ENCODE measurements around the gene TXNDC12.

DNA sequence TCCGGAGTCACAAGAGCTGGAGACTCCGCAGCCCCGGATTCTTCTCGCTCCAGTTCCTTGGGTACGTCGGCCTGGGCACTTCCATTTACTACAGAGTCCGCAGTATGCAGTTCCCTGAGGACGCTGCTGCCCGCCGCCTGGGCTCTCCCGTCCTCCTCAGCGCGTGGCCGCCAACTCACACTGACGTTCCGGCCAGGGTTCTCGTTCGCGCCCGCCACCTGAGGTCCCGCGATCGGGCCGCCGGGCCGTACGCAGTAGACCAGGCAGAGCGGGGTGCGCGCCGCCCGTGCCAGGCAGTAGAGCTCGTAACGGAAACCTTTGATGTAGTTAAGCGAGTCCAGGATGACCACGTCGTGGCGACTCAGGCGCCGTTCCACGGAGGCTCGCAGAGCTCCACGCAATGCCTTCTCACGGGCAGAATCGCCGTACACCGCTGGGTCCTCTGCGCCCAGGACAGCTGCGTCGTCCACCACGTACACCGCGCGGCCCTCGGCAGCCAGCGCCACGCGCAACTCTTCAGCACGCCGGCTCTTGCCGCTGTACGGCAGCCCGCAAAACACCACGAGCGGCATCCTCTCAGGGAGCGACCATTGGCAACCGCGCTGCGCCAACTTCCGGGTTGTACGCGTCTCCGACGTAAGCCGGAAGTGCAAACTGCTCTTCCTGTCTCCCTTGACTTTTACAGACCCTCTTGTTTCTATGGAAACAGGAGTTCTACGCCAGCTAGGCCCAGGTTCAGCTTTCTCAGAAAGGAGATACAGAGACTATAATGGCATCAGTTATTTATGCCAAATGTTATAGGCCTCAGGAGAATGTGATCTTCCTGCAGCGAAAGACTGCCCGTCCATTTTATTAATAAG is 21.6 kb downstream of the TXNDC12 start, which contains the start of gene KTI12:
- TF ChIP-seq, protein P1, sequence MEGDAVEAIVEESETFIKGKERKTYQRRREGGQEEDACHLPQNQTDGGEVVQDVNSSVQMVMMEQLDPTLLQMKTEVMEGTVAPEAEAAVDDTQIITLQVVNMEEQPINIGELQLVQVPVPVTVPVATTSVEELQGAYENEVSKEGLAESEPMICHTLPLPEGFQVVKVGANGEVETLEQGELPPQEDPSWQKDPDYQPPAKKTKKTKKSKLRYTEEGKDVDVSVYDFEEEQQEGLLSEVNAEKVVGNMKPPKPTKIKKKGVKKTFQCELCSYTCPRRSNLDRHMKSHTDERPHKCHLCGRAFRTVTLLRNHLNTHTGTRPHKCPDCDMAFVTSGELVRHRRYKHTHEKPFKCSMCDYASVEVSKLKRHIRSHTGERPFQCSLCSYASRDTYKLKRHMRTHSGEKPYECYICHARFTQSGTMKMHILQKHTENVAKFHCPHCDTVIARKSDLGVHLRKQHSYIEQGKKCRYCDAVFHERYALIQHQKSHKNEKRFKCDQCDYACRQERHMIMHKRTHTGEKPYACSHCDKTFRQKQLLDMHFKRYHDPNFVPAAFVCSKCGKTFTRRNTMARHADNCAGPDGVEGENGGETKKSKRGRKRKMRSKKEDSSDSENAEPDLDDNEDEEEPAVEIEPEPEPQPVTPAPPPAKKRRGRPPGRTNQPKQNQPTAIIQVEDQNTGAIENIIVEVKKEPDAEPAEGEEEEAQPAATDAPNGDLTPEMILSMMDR (IDR thresholded peaks at IDR 0.05) = peak in 1 of 3 donors; percentile 37
- no peak for TF ChIP-seq POLR2A (IDR thresholded peaks at IDR 0.05)

Data from lower leg skin (tissue), 3 donors.